NCI-H146 treated with DMSO at 0.1 percent for 48 hours (cell line): Measurements from ENCODE around the gene FOXO6.
"Not testable (repeated sequence)": the region's sequence is repeated elsewhere in the genome, so short reads cannot be mapped to it uniquely, and the experiment has no call there.

Source experiments
- DNase-seq: peaks from one replicate; lab custom pipeline; 2025; ENCODE audit not compliant: unreplicated experiment; lab: John Stamatoyannopoulos, UW

Gene FOXO6

GRCh38 chr1:41328780-41329640, 32.2 kb upstream of the FOXO6 start:
- DNase-seq, result no peak

- DNase-seq, result no peak
These were observed 31.3 kb upstream of the FOXO6 start for GRCh38 chr1:41329662-41330587.

GRCh38 chr1:41330588-41331545, 30.4 kb upstream of the FOXO6 start:
- DNase-seq, result no peak

- DNase-seq, result no peak
These were observed 29.7 kb upstream of the FOXO6 start for GRCh38 chr1:41331546-41331917.

GRCh38 chr1:41332161-41332560, 29.1 kb upstream of the FOXO6 start:
- DNase-seq, result not testable (repeated sequence)

- DNase-seq, result no peak
These were observed 28.0 kb upstream of the FOXO6 start for GRCh38 chr1:41333146-41333784.

GRCh38 chr1:41338820-41339219, 22.4 kb upstream of the FOXO6 start:
- DNase-seq, result no peak

- no peak for DNase-seq
These were observed 20.4 kb upstream of the FOXO6 start for GRCh38 chr1:41340655-41341364.

GRCh38 chr1:41341365-41341683, 19.9 kb upstream of the FOXO6 start:
- no peak for DNase-seq

- DNase-seq, result peak; percentile 42
These were observed 19.3 kb upstream of the FOXO6 start for GRCh38 chr1:41341772-41342562.

- DNase-seq, result no peak
These were observed 18.4 kb upstream of the FOXO6 start for GRCh38 chr1:41342774-41343355.

GRCh38 chr1:41343790-41344699, 17.2 kb upstream of the FOXO6 start:
- no peak for DNase-seq

- no peak for DNase-seq
These were observed 16.5 kb upstream of the FOXO6 start for GRCh38 chr1:41344708-41345159.

GRCh38 chr1:41345434-41346075, 15.7 kb upstream of the FOXO6 start:
- no peak for DNase-seq

GRCh38 chr1:41347276-41347675, 14.0 kb upstream of the FOXO6 start:
- DNase-seq, result no peak

- no peak for DNase-seq
These were observed 12.8 kb upstream of the FOXO6 start for GRCh38 chr1:41348394-41348793.
